GM12878 (cell line): ENCODE data around the gene DNAJC5G. TPM values are rescaled to one million over a fixed set of nuclear protein-coding genes. Genes with fewer than 3 reads are reported as not detected.

Experiments used
- CBFB ChIP-seq: IDR thresholded peaks from 2 replicates; pipeline ENCODE4 v1.6.1; 2016; ENCODE audit warnings: antibody characterized with exemption, low read depth
- FOXK2 ChIP-seq: fragments of 450-650 bp; IDR thresholded peaks from 2 replicates; pipeline ENCODE4 v1.6.1; 2017; ENCODE audit warnings: mild to moderate bottlenecking, moderate library complexity
- HDAC2 ChIP-seq: fragments of 200-600 bp; sonication (generic); IDR thresholded peaks from 2 replicates; pipeline ENCODE4 v1.6.1; 2017
- IKZF2 ChIP-seq, 2 experiments: fragments of 450-650 bp; IDR thresholded peaks; 2 replicates each; pipeline ENCODE4 v1.6.1; 2017; ENCODE audit warnings: mild to moderate bottlenecking in 2 of 2, moderate library complexity in 2 of 2
- KAT2A ChIP-seq: conservative IDR thresholded peaks from 2 replicates; pipeline ENCODE4 v1.6.1; 2011; ENCODE audit warnings: low read depth, low read length; ENCODE audit not compliant: control insufficient read depth
- KDM1A ChIP-seq: fragments of 200-600 bp; sonication (generic); IDR thresholded peaks from 2 replicates; pipeline ENCODE4 v1.6.1; 2016; ENCODE audit warnings: borderline replicate concordance
- NR2C1 ChIP-seq: fragments of 450-650 bp; IDR thresholded peaks from 2 replicates; pipeline ENCODE4 v1.6.1; 2017; ENCODE audit warnings: antibody characterized with exemption, mild to moderate bottlenecking, moderate library complexity
- RBBP5 ChIP-seq: fragments of 200-600 bp; sonication (generic); conservative IDR thresholded peaks from 2 replicates; pipeline ENCODE4 v1.6.1; 2016
- RELA ChIP-seq: fragments of 450-650 bp; IDR thresholded peaks from 2 replicates; pipeline ENCODE4 v1.8.0; 2014; ENCODE audit warnings: borderline replicate concordance; ENCODE audit not compliant: partially characterized antibody
- RFX5 ChIP-seq: IDR thresholded peaks from 2 replicates; pipeline ENCODE4 v1.6.1; 2011; ENCODE audit warnings: low read depth, low read length, improper control_type of control experiment
- SMC3 ChIP-seq: IDR thresholded peaks from 2 replicates; pipeline ENCODE4 v1.6.1; 2011; ENCODE audit warnings: low read length, improper control_type of control experiment, borderline replicate concordance
- SPI1 ChIP-seq: IDR thresholded peaks from 2 replicates; pipeline ENCODE4 v1.6.1; 2011; ENCODE audit warnings: low read depth, mild to moderate bottlenecking, low read length, moderate library complexity, borderline replicate concordance; ENCODE audit not compliant: insufficient read depth
- SREBF1 ChIP-seq: IDR thresholded peaks from 2 replicates; pipeline ENCODE4 v1.6.1; 2012; ENCODE audit warnings: mild to moderate bottlenecking, low read length
- SREBF2 ChIP-seq: IDR thresholded peaks from 2 replicates; pipeline ENCODE4 v1.6.1; 2012; ENCODE audit warnings: mild to moderate bottlenecking, low read length
- TCF7 ChIP-seq: IDR thresholded peaks from 2 replicates; pipeline ENCODE4 v1.6.1; 2014; ENCODE audit warnings: antibody characterized with exemption, borderline replicate concordance
- ZBED1 ChIP-seq: IDR thresholded peaks from 2 replicates; pipeline ENCODE4 v1.6.1; 2016; ENCODE audit warnings: borderline replicate concordance
- ZNF207 ChIP-seq: fragments of 450-650 bp; IDR thresholded peaks from 2 replicates; pipeline ENCODE4 v1.6.1; 2014; ENCODE audit warnings: antibody characterized with exemption, mild to moderate bottlenecking, borderline replicate concordance
- polyA plus RNA-seq, 11 experiments: library from polyadenylated mRNA; depleted of rRNA in 4 of 11; unstranded in 6 of 11; stranded (reverse) in 5 of 11; fragments of >200 nt; fragmentation: Nextera tagmentation in 4 of 11; fragmentation: Illumina TruSeq in 1 of 11; extraction: Ambion mirVana in 4 of 11; extraction: Trizol in 1 of 11; gene quantifications; 1 replicate in 1 of 11; 2 replicates in 10 of 11; pipeline versions ENCODE4 v1.2.1 to v1.2.3, GENCODE V29; 2011 to 2016; ENCODE audit warnings: inconsistent platforms in 2 of 11, missing spikeins in 2 of 11, low read depth in 1 of 11
- total RNA-seq, 4 experiments: library from RNA; depleted of rRNA in 3 of 4; stranded (reverse); fragments of >200 nt in 3 of 4; fragmentation: Illumina TruSeq in 1 of 4; extraction: Trizol in 1 of 4; gene quantifications; 2 replicates each; pipeline versions ENCODE4 v1.2.1 to v1.2.3, GENCODE V29; 2013 to 2021
- TF ChIP-seq, protein P1 (sequence below): fragments of 450-650 bp; IDR thresholded peaks from 2 replicates; pipeline ENCODE4 v1.6.1; 2017; ENCODE audit warnings: mild to moderate bottlenecking, low read depth, inconsistent platforms; ENCODE audit not compliant: poor library complexity, severe bottlenecking
- TF ChIP-seq, protein P2 (sequence below): fragments of 450-650 bp; IDR thresholded peaks from 2 replicates; pipeline ENCODE4 v1.6.1; 2017; ENCODE audit warnings: borderline replicate concordance
- TF ChIP-seq, protein P3 (sequence below): fragments of 450-650 bp; IDR thresholded peaks from 2 replicates; pipeline ENCODE4 v1.6.1; 2017; ENCODE audit warnings: mild to moderate bottlenecking
- TF ChIP-seq, protein P4 (sequence below): fragments of 450-650 bp; IDR thresholded peaks from 2 replicates; pipeline ENCODE4 v1.6.1; 2017; ENCODE audit warnings: antibody characterized with exemption, mild to moderate bottlenecking, moderate library complexity
- TF ChIP-seq, protein P5 (sequence below): IDR thresholded peaks from 2 replicates; pipeline ENCODE4 v1.6.1; 2012; ENCODE audit warnings: low read depth, low read length, improper control_type of control experiment

The DNAJC5G gene
- total and polyA plus RNA-seq, 10 of the 15 experiments (the other 5 are each of a cell fraction or from before 2014, with no cell fraction given), result not detected

DNA sequence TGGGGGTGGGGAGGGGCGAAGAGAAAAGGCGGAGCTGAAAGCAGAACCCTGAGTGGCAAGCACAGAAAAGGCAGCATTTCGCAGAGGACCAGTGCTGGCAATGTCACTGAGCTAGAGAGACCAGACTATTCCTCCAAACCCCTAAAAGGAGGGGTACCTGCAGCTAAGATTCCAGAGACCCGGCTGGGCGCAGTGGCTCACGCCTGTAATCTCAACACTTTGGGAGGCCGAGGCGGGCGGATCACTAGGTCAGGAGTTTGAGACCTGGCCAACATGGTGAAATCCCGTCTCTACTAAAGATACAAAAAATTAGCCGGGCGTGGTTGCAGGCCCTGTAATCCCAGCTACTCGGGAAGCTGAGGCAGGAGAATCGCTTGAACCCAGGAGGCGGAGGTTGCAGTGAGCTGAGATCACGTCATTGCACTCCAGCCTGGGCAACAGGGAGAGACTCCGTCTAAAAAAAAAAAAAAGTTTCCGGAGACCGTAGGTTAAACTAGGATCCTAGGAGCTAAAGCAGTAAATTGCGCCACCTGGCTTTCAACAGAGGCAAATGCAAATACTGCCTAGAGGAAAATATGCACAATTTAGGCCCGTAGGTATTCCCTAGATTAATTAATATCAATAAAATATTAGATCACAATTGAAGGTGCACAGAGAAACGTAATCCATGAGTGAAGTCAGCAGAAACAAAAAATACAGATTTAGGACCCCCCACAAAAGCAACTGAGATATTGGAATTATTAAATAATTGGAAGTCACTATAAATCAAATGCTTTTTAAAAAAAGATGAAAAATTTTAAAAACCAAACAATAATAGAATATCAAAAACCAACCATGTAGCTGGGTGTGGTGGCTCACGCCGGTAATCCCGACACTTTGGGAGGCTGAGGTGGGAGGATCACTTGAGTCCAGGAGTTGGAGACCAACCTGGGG is 28.1 kb downstream of the DNAJC5G start (continued):
- TF ChIP-seq, protein P1, sequence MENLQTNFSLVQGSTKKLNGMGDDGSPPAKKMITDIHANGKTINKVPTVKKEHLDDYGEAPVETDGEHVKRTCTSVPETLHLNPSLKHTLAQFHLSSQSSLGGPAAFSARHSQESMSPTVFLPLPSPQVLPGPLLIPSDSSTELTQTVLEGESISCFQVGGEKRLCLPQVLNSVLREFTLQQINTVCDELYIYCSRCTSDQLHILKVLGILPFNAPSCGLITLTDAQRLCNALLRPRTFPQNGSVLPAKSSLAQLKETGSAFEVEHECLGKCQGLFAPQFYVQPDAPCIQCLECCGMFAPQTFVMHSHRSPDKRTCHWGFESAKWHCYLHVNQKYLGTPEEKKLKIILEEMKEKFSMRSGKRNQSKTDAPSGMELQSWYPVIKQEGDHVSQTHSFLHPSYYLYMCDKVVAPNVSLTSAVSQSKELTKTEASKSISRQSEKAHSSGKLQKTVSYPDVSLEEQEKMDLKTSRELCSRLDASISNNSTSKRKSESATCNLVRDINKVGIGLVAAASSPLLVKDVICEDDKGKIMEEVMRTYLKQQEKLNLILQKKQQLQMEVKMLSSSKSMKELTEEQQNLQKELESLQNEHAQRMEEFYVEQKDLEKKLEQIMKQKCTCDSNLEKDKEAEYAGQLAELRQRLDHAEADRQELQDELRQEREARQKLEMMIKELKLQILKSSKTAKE, result no peak
- TF ChIP-seq SREBF2, result no peak
- TF ChIP-seq IKZF2 (IDR thresholded peaks at IDR 0.05), result peak in 1 of 2 experiments; percentile 37; a peak in 1 of 4 replicates
- TF ChIP-seq FOXK2, result no peak
- TF ChIP-seq, protein P2, sequence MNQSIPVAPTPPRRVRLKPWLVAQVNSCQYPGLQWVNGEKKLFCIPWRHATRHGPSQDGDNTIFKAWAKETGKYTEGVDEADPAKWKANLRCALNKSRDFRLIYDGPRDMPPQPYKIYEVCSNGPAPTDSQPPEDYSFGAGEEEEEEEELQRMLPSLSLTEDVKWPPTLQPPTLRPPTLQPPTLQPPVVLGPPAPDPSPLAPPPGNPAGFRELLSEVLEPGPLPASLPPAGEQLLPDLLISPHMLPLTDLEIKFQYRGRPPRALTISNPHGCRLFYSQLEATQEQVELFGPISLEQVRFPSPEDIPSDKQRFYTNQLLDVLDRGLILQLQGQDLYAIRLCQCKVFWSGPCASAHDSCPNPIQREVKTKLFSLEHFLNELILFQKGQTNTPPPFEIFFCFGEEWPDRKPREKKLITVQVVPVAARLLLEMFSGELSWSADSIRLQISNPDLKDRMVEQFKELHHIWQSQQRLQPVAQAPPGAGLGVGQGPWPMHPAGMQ, result no peak
- no peak for TF ChIP-seq ZNF207
- no peak for TF ChIP-seq KDM1A
- TF ChIP-seq SMC3, result peak; percentile 57; the same call in 1 of the 2 replicates
- TF ChIP-seq ZBED1, result no peak
- TF ChIP-seq, protein P3, sequence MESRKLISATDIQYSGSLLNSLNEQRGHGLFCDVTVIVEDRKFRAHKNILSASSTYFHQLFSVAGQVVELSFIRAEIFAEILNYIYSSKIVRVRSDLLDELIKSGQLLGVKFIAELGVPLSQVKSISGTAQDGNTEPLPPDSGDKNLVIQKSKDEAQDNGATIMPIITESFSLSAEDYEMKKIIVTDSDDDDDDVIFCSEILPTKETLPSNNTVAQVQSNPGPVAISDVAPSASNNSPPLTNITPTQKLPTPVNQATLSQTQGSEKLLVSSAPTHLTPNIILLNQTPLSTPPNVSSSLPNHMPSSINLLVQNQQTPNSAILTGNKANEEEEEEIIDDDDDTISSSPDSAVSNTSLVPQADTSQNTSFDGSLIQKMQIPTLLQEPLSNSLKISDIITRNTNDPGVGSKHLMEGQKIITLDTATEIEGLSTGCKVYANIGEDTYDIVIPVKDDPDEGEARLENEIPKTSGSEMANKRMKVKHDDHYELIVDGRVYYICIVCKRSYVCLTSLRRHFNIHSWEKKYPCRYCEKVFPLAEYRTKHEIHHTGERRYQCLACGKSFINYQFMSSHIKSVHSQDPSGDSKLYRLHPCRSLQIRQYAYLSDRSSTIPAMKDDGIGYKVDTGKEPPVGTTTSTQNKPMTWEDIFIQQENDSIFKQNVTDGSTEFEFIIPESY, result no peak
- no peak for TF ChIP-seq RBBP5
- TF ChIP-seq SPI1, result no peak
- TF ChIP-seq, protein P4, sequence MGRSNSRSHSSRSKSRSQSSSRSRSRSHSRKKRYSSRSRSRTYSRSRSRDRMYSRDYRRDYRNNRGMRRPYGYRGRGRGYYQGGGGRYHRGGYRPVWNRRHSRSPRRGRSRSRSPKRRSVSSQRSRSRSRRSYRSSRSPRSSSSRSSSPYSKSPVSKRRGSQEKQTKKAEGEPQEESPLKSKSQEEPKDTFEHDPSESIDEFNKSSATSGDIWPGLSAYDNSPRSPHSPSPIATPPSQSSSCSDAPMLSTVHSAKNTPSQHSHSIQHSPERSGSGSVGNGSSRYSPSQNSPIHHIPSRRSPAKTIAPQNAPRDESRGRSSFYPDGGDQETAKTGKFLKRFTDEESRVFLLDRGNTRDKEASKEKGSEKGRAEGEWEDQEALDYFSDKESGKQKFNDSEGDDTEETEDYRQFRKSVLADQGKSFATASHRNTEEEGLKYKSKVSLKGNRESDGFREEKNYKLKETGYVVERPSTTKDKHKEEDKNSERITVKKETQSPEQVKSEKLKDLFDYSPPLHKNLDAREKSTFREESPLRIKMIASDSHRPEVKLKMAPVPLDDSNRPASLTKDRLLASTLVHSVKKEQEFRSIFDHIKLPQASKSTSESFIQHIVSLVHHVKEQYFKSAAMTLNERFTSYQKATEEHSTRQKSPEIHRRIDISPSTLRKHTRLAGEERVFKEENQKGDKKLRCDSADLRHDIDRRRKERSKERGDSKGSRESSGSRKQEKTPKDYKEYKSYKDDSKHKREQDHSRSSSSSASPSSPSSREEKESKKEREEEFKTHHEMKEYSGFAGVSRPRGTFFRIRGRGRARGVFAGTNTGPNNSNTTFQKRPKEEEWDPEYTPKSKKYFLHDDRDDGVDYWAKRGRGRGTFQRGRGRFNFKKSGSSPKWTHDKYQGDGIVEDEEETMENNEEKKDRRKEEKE, result no peak
- TF ChIP-seq RFX5, result no peak
- TF ChIP-seq, protein P5, sequence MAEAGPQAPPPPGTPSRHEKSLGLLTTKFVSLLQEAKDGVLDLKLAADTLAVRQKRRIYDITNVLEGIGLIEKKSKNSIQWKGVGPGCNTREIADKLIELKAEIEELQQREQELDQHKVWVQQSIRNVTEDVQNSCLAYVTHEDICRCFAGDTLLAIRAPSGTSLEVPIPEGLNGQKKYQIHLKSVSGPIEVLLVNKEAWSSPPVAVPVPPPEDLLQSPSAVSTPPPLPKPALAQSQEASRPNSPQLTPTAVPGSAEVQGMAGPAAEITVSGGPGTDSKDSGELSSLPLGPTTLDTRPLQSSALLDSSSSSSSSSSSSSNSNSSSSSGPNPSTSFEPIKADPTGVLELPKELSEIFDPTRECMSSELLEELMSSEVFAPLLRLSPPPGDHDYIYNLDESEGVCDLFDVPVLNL, result no peak
- TF ChIP-seq TCF7, result no peak
- TF ChIP-seq RELA, result no peak
- no peak for TF ChIP-seq HDAC2
- no peak for TF ChIP-seq SREBF1
- TF ChIP-seq KAT2A, result no peak
- no peak for TF ChIP-seq NR2C1
- TF ChIP-seq CBFB, result no peak
